Loucy (cell line): Measurements from ENCODE around the gene FRMD4A.

Experiments
- H2AFZ ChIP-seq: fragments of 200-600 bp; sonication (generic); 2 replicates; pipeline ENCODE4 v1.6.0; 2016; ENCODE audit warnings: antibody characterized with exemption, mild to moderate bottlenecking, low read length, moderate library complexity
- H3F3A ChIP-seq: fragments of 200-600 bp; 2 replicates; pipeline ENCODE4 v1.6.0; 2016; ENCODE audit warnings: antibody characterized with exemption, low read depth, mild to moderate bottlenecking
- H3K27me3 ChIP-seq: fragments of 200-600 bp; sonication (generic); 2 replicates; pipeline ENCODE4 v1.6.1; 2014; ENCODE audit warnings: low read length, mild to moderate bottlenecking; ENCODE audit not compliant: insufficient read depth, poor library complexity, severe bottlenecking
- H3K36me3 ChIP-seq: fragments of 200-600 bp; sonication (generic); 2 replicates; pipeline ENCODE4 v1.6.1; 2016; ENCODE audit warnings: low read length; ENCODE audit not compliant: insufficient read depth
- H3K4me1 ChIP-seq: fragments of 200-600 bp; sonication (generic); 2 replicates; pipeline ENCODE4 v1.5.1; 2014; ENCODE audit warnings: low read length, mild to moderate bottlenecking; ENCODE audit not compliant: insufficient read depth, poor library complexity, severe bottlenecking
- H3K4me2 ChIP-seq: fragments of 200-600 bp; sonication (generic); 2 replicates; pipeline ENCODE4 v1.6.0; 2014; ENCODE audit warnings: antibody characterized with exemption, low read length, low read depth, mild to moderate bottlenecking; ENCODE audit not compliant: poor library complexity, severe bottlenecking
- H3K4me3 ChIP-seq: fragments of 200-600 bp; sonication (generic); 2 replicates; pipeline ENCODE4 v1.5.1; 2014; ENCODE audit warnings: low read length, mild to moderate bottlenecking, mixed read lengths; ENCODE audit not compliant: poor library complexity, severe bottlenecking
- H3K79me2 ChIP-seq: fragments of 200-600 bp; sonication (generic); 2 replicates; pipeline ENCODE4 v1.6.1; 2014; ENCODE audit warnings: low read length; ENCODE audit not compliant: insufficient read depth
- H3K9ac ChIP-seq: fragments of 200-600 bp; sonication (generic); 2 replicates; pipeline ENCODE4 v1.6.0; 2014; ENCODE audit warnings: mild to moderate bottlenecking, low read depth, low read length, moderate library complexity; ENCODE audit not compliant: poor library complexity, severe bottlenecking
- H3K9me2 ChIP-seq: fragments of 200-600 bp; sonication (generic); replicated peaks from 2 replicates; pipeline ENCODE4 v1.6.1; 2016; ENCODE audit warnings: low read depth, low read length, mixed read lengths
- H3K9me3 ChIP-seq: fragments of 200-600 bp; sonication (generic); 2 replicates; pipeline ENCODE4 v1.6.1; 2014; ENCODE audit warnings: mild to moderate bottlenecking, antibody characterized with exemption, low read length, low read depth; ENCODE audit not compliant: insufficient read depth
- H4K20me1 ChIP-seq: fragments of 200-600 bp; sonication (generic); 2 replicates; pipeline ENCODE4 v1.6.0; 2014; ENCODE audit warnings: antibody characterized with exemption, low read length, mild to moderate bottlenecking; ENCODE audit not compliant: insufficient read depth, poor library complexity, severe bottlenecking
- CTCF ChIP-seq: fragments of 200-600 bp; sonication (generic); conservative IDR thresholded peaks from 2 replicates; pipeline ENCODE4 v1.5.1; 2014; ENCODE audit warnings: mild to moderate bottlenecking, antibody characterized with exemption, low read length
- EZH2phosphoT487 ChIP-seq: fragments of 200-600 bp; IDR thresholded peaks from 2 replicates; pipeline ENCODE4 v1.6.1; 2018; ENCODE audit warnings: antibody characterized with exemption, mild to moderate bottlenecking, moderate library complexity, borderline replicate concordance

Gene FRMD4A

GRCh38 chr10:13852872-13853271, 477.9 kb downstream of the FRMD4A start:
- no peak overlapping the region for H3K4me3 ChIP-seq
- TF ChIP-seq CTCF = no peak
- TF ChIP-seq EZH2phosphoT487 = no peak
- H3K4me1 ChIP-seq = no peaks in the 10 kb centered on the region
- H3K9me2 ChIP-seq = no peaks in the 10 kb centered on the region
- H4K20me1 ChIP-seq = no peaks in the 10 kb centered on the region
- H3K36me3 ChIP-seq = no peaks in the 10 kb centered on the region
- no peak overlapping the region for H2AFZ ChIP-seq
- H3F3A ChIP-seq = no peaks in the 10 kb centered on the region
- H3K27me3 ChIP-seq = no peaks in the 10 kb centered on the region
- H3K79me2 ChIP-seq = no peaks in the 10 kb centered on the region
- no peak overlapping the region for H3K9ac ChIP-seq
- H3K9me3 ChIP-seq = no peaks in the 10 kb centered on the region
- no peak overlapping the region for H3K4me2 ChIP-seq

- Histone ChIP-seq H3K4me1 (no peaks in the 10 kb centered on the region), H3K36me3 (no peaks in the 10 kb centered on the region), H3K79me2 (no peaks in the 10 kb centered on the region), H3K4me2 (no peak overlapping the region), H3F3A (no peaks in the 10 kb centered on the region), H3K9ac (no peak overlapping the region), H3K9me2 (no peaks in the 10 kb centered on the region), H3K9me3 (no peaks in the 10 kb centered on the region), H2AFZ (no peak overlapping the region), H3K4me3 (no peak overlapping the region), H4K20me1 (no peaks in the 10 kb centered on the region), H3K27me3 (no peaks in the 10 kb centered on the region)
- TF ChIP-seq EZH2phosphoT487 (no peak), CTCF (no peak)
Observed at GRCh38 chr10:13851906-13852305, 478.8 kb downstream of the FRMD4A start.

GRCh38 chr10:13848520-13849445, 481.9 kb downstream of the FRMD4A start:
- TF ChIP-seq CTCF (no peak), EZH2phosphoT487 (no peak)
- Histone ChIP-seq H3K9me2 (no peaks in the 10 kb centered on the region), H2AFZ (no peak overlapping the region), H3K4me2 (no peak overlapping the region), H3K4me3 (no peak overlapping the region), H3K79me2 (no peaks in the 10 kb centered on the region), H3K9ac (no peak overlapping the region), H3K27me3 (no peaks in the 10 kb centered on the region), H3F3A (no peaks in the 10 kb centered on the region), H4K20me1 (no peaks in the 10 kb centered on the region), H3K36me3 (no peaks in the 10 kb centered on the region), H3K9me3 (no peaks in the 10 kb centered on the region), H3K4me1 (no peaks in the 10 kb centered on the region)
